NCI-H345 treated with DMSO at 0.1 percent for 48 hours (cell line): ENCODE measurements around the gene PROC.
"Not testable (repeated sequence)": the region's sequence is repeated elsewhere in the genome, so short reads cannot be mapped to it uniquely, and the experiment has no call there.

Experiments
- DNase-seq: peaks from one replicate; lab custom pipeline; 2025; ENCODE audit not compliant: unreplicated experiment; lab: John Stamatoyannopoulos, UW

The PROC gene

DNA sequence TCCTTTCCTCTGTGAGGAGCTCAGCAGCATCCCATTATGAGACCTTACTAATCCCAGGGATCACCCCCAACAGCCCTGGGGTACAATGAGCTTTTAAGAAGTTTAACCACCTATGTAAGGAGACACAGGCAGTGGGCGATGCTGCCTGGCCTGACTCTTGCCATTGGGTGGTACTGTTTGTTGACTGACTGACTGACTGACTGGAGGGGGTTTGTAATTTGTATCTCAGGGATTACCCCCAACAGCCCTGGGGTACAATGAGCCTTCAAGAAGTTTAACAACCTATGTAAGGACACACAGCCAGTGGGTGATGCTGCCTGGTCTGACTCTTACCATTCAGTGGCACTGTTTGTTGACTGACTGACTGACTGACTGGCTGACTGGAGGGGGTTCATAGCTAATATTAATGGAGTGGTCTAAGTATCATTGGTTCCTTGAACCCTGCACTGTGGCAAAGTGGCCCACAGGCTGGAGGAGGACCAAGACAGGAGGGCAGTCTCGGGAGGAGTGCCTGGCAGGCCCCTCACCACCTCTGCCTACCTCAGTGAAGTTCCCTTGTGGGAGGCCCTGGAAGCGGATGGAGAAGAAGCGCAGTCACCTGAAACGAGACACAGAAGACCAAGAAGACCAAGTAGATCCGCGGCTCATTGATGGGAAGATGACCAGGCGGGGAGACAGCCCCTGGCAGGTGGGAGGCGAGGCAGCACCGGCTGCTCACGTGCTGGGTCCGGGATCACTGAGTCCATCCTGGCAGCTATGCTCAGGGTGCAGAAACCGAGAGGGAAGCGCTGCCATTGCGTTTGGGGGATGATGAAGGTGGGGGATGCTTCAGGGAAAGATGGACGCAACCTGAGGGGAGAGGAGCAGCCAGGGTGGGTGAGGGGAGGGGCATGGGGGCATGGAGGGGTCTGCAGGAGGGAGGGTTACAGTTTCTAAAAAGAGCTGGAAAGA is 7.6 kb downstream of the PROC start:
- no peak for DNase-seq

DNA sequence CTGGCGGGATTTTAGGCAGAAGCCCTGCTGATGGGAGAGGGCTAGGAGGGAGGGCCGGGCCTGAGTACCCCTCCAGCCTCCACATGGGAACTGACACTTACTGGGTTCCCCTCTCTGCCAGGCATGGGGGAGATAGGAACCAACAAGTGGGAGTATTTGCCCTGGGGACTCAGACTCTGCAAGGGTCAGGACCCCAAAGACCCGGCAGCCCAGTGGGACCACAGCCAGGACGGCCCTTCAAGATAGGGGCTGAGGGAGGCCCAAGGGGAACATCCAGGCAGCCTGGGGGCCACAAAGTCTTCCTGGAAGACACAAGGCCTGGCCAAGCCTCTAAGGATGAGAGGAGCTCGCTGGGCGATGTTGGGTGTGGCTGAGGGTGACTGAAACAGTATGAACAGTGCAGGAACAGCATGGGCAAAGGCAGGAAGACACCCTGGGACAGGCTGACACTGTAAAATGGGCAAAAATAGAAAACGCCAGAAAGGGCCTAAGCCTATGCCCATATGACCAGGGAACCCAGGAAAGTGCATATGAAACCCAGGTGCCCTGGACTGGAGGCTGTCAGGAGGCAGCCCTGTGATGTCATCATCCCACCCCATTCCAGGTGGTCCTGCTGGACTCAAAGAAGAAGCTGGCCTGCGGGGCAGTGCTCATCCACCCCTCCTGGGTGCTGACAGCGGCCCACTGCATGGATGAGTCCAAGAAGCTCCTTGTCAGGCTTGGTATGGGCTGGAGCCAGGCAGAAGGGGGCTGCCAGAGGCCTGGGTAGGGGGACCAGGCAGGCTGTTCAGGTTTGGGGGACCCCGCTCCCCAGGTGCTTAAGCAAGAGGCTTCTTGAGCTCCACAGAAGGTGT is 8.5 kb downstream of the PROC start:
- no peak for DNase-seq

DNA sequence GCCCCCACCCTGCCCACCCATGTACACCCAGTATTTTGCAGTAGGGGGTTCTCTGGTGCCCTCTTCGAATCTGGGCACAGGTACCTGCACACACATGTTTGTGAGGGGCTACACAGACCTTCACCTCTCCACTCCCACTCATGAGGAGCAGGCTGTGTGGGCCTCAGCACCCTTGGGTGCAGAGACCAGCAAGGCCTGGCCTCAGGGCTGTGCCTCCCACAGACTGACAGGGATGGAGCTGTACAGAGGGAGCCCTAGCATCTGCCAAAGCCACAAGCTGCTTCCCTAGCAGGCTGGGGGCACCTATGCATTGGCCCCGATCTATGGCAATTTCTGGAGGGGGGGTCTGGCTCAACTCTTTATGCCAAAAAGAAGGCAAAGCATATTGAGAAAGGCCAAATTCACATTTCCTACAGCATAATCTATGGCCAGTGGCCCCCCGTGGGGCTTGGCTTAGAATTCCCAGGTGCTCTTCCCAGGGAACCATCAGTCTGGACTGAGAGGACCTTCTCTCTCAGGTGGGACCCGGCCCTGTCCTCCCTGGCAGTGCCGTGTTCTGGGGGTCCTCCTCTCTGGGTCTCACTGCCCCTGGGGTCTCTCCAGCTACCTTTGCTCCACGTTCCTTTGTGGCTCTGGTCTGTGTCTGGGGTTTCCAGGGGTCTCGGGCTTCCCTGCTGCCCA is 9.3 kb downstream of the PROC start:
- no peak for DNase-seq

DNA sequence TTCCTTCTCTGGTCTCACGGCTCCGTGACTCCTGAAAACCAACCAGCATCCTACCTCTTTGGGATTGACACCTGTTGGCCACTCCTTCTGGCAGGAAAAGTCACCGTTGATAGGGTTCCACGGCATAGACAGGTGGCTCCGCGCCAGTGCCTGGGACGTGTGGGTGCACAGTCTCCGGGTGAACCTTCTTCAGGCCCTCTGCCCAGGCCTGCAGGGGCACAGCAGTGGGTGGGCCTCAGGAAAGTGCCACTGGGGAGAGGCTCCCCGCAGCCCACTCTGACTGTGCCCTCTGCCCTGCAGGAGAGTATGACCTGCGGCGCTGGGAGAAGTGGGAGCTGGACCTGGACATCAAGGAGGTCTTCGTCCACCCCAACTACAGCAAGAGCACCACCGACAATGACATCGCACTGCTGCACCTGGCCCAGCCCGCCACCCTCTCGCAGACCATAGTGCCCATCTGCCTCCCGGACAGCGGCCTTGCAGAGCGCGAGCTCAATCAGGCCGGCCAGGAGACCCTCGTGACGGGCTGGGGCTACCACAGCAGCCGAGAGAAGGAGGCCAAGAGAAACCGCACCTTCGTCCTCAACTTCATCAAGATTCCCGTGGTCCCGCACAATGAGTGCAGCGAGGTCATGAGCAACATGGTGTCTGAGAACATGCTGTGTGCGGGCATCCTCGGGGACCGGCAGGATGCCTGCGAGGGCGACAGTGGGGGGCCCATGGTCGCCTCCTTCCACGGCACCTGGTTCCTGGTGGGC is 10.0 kb downstream of the PROC start:
- no peak for DNase-seq

DNA sequence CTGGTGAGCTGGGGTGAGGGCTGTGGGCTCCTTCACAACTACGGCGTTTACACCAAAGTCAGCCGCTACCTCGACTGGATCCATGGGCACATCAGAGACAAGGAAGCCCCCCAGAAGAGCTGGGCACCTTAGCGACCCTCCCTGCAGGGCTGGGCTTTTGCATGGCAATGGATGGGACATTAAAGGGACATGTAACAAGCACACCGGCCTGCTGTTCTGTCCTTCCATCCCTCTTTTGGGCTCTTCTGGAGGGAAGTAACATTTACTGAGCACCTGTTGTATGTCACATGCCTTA is 10.5 kb downstream of the PROC start:
- no peak for DNase-seq

DNA sequence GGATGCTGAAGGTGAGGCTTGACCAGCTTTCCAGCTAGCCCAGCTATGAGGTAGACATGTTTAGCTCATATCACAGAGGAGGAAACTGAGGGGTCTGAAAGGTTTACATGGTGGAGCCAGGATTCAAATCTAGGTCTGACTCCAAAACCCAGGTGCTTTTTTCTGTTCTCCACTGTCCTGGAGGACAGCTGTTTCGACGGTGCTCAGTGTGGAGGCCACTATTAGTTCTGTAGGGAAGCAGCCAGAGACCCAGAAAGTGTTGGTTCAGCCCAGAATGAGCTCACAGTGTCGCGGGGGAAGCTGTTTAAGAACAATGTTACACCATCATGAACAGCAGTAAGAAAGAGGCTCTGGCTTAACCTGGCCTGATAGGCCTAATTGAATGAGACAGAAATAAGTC is 11.1 kb downstream of the PROC start:
- no peak for DNase-seq

DNA sequence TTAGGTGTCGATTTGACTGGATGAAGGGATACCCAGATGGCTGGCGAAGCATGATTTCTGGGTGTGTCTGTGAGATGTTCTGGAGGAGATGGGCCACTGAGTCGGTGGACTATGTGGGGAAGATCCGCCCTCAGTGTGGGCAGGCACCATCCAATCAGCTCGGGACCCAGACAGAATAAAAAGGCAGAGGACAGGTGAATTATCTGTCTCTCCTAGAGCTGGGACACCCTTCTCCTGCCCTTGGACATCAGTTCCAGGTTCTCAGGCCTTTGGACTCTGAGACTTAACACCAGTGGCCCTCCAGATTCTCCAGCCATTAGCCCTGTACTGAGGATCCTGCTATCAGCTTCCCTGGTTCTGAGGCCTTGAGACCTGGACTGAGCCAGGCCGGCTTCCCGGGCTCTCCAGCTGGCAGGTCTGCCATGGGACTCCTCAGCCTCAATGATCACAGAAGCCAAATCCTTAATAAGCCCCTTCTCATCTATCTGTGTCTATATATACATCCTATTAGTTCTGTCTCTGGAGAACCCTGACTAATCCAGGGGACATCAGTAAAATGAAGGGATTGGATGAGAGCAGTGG is 11.7 kb downstream of the PROC start:
- no peak for DNase-seq

DNA sequence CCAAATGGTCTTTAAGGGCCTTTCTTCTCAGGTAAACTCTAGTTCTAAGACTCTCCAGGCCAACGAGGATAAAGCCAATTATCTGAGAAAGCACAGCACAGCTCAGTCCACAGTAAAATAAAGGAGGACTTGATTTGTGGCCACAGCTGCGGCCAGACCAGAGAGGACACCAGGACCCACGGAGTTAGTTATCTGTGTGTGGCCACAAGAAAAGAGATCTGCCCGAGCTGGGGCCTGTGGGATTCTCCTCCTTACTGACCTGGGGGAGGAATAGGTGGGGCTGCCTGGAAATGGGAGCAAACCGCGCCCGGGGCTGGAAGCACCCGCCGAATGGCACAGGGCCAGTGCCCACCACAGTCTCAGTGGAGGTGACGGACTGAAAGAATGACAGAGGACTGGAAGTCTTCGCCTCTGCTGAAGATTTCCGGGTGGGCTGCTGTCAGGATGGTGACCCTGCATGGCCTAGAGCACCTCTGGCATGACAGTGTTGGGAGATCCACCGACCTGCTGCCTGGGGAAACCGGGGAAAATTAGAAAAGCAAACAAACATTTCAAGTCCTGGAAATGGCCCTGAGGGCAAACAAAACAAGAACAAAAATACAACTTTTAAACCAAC is 13.3 kb downstream of the PROC start:
- DNase-seq, result no peak

DNA sequence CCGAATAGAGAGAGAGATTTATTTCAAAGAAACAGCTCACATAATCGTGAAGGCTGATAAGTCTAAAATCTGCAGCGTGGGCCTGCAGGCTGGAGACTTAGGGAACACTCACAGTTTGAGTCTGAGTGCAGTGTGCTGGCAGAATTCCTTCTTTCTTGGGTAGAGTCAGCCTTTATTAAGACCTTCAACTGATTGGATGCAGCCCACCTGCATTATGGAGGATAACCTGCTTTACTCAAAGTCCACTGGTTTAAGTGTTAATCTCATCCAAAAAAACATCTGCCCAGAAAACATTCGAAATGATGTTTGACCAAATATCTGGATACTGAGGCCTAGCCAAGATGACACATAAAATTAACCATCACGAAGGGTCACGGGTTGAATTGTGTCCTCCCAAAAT is 16.3 kb downstream of the PROC start:
- no peak for DNase-seq

DNA sequence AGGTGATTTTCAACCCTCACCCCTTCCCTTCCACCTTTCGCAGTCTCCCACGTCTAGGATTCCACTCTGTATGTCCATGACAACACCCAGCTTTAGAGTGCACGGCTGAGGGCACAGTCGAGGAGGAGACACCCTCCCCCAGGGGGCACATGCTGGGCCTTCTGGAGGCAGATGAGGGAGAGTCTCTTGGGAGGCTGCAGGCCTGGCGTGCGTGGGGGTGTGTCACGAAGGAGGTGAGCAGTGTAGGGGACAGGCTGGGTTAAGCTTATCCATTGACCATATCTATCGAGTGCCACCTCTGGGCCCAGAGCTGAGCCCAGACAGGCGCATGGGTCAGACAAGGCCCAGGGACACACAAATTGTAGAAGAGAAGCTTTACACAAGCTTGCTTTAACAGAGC is 18.8 kb downstream of the PROC start:
- no peak for DNase-seq

DNA sequence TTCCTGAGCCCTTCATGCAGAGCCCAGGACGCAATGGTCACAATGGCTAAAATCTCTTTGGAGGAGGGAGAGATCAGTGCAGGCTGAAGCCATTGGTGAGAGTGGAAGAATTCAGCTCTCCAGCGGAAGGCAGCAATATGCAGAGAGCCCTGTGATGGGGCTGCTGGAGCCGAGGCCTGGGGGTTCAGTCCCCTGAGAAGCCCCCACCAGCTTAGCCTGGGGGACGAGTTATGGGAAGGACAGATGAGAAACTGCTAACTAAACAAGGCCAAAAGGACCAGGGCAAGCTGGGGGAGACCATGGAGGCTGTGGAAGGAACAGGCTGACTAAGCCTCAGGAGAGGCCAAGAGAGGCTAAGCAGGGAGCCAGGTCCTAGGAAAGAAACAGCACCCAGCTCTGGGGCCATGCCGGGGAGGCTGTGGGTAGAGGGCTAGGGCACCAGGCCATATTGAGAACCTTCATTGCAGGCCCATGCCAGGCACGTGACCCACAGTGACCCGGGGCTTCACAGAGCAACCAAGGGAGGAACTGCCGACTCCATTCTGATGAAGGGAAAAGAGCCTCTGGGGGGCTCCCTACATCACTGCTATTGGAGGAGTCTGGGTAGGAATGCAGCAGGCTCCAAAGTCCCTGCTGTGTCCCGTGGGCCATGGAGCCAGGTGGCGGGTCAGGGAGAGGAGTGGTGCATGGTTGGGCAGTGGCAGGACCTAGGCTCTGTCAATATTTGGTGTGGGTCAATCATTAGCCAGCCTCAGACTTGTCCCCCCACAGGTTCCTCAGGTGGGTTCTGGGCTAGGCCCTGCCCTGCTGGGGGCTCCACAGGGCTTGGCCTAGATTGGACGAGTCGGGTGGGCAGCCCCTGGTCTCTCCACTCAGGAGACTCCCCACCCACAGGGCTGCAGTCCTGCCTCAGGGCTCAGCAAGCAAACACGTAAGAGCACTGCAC is 19.8 kb downstream of the PROC start:
- DNase-seq, result no peak

DNA sequence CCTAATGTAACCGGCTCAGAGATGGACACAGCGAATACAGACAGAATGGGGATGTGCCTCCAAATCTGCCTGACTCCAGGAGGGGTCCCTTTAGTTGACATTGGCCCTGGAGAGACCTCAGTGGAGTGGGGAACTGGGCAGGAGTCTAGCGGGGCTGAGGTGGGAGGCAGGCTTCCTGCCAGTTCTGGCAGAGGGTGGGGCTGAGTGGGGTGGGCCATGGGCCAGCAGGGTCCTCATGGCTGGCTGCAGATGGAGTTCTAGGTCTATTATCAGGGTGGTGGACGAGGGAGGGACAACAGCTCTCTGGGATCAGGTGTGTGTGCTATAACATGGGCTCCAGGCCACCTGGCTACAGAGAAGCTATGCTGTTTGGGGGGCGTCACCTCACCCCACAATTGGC is 21.1 kb downstream of the PROC start:
- no peak for DNase-seq

DNA sequence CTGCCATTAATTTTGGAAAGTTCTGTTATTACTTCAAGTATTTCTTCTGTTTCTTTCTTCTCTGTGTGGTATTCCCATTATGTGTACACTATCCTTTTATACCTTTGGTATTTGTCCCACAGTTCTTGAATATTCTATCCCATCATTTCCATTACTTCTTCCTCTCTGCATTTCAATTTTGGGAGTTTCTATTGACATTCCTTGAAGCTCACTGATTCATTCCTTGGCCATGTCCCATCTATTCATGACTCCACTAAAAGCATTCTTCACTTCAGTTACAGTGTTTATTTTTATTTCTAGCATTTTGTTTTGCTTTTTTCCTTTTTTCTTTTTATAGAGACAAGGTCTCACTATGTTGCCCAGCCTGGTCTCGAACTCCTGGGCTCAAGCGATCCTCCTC is 30.3 kb downstream of the PROC start:
- no peak for DNase-seq

DNA sequence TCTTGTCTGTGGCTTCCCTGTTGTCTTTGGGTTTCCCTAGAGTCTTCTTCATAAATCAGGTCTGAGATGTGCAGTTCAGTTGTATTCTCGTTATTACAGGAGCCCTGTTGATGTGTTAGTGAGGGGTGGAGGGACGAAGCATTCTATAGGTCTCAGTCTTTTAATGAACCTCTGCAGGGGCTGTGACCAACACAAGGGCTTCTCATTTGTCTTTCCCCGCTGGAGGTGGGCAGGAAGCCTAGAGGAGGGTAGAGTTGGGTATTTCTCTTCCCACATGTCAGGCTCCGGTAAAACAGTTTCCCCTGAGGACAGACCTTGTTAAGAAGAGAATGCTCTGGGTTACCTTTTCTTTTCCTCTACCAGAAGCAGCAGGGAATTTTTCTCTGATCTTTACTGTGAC is 31.2 kb downstream of the PROC start:
- DNase-seq, result no peak

DNA sequence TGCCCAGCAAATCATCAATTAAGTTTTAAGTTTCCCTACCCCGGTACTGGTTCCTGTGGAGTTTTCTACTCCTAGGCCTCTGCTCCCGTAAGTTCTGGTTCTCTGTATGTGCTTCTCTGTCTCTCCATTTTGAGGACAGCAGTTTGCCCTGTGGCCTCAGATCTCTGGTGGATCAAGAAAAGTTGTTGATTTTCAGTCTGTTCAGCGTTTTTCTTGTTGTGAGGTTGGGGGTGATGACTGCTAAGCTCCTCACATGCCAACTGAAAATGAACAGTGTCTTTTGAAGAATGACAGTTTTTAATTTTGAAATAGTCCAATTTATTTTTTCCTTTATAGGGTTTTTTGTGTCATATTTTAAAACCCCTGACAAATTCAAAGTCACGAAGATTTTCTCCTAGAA is 31.7 kb downstream of the PROC start:
- DNase-seq, result no peak

DNA sequence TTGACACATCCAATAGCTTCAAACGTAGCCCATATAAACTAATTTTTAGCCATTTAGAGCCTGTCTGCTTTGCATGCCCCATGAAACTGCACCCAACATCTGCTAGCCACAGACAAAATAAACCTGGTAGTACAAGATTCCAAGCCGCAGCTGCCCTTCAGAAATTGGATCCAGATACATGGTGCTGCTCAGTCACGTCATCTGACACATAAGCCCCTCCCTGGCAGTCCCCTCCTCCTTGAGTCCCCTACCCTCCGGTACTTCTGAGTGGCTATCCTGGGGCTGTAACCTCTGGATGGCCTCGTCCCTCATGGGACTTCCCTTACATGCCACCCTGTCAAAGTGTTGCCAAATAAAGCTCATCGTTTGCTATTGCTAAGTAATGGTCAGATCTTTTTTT is 33.8 kb downstream of the PROC start:
- no peak for DNase-seq

DNA sequence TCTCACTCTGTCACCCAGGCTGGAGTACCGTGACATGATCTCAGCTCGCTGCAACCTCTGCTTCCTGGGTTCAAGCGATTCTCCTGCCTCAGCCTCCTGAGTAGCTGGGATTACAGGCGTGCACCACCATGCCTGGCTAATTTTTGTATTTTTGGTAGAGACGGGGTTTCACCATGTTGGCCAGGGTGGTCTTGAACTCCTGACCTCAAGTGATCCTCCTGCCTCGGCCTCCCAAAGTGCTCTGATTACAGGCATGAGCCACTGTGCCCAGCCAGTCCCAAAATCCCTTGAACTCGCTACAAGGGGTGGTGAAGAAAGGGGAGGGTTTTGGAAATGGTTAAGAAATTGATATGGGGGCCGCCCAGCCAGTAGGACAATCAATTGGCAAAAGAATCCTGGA is 34.2 kb downstream of the PROC start:
- not testable (repeated sequence) for DNase-seq

DNA sequence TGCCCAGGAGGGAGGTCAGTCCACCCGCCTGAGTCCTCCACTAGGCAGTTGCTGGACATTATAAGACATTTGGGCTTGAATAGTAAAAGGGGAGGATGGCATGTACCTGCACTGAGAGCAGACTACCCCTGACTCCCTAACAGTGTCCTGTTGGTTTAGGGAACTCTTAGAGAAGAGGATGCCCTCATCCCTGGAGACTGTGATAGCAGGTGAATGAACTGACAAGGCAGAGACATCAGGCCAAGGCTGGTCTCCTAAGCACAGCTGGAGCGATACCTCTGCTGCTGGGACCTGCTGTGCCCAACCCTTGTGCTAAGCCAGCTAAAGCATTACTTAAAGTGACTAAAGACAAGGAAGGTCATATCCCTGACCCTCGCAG is 34.8 kb downstream of the PROC start:
- DNase-seq, result no peak
